SK-N-SH treated with all-trans-retinoic acid at 6 μM for 48 hours (cell line): ENCODE data around the gene ARHGAP18.
A peak's percentile ranks its signal among the peaks of the same experiment; 100 is the strongest.

ENCODE experiments used
- ATAC-seq: fragments of 200-7000 bp; cut with Tn5 transposase; 3 replicates; pipeline ENCODE4 v1.9.1; 2020; ENCODE audit warnings: mild to moderate bottlenecking, moderate library complexity
- ARNTL ChIP-seq: fragments of 450-650 bp; formaldehyde crosslinking; IDR thresholded peaks from 2 replicates; pipeline ENCODE4 v1.5.0; 2020; ENCODE audit warnings: low read depth, mild to moderate bottlenecking, moderate library complexity, borderline replicate concordance
- BACH2 ChIP-seq: fragments of 250-450 bp; sonication (Bioruptor Pico); IDR thresholded peaks from 2 replicates; pipeline ENCODE4 v1.9.0; 2021; ENCODE audit warnings: mild to moderate bottlenecking, borderline replicate concordance
- CSDC2 ChIP-seq: fragments of 250-450 bp; sonication (Bioruptor Pico); IDR thresholded peaks from 2 replicates; pipeline ENCODE4 v1.5.0; 2020; ENCODE audit warnings: mild to moderate bottlenecking, moderate library complexity
- GLIS3 ChIP-seq: fragments of 250-450 bp; sonication (Bioruptor Pico); IDR thresholded peaks from 2 replicates; pipeline ENCODE4 v1.5.0; 2020; ENCODE audit warnings: mild to moderate bottlenecking, moderate library complexity
- ISL1 ChIP-seq: fragments of 250-450 bp; sonication (Bioruptor Pico); IDR thresholded peaks from 2 replicates; pipeline ENCODE4 v2.1.2; 2022; ENCODE audit warnings: mild to moderate bottlenecking, moderate library complexity
- PPARA ChIP-seq: fragments of 250-450 bp; sonication (Bioruptor Pico); IDR thresholded peaks from 2 replicates; pipeline ENCODE4 v1.5.0; 2020; ENCODE audit warnings: mild to moderate bottlenecking, borderline replicate concordance
- RARB ChIP-seq: fragments of 250-450 bp; sonication (Bioruptor Pico); IDR thresholded peaks from 2 replicates; pipeline ENCODE4 v1.8.0; 2021; ENCODE audit warnings: mild to moderate bottlenecking, moderate library complexity
- SNAI2 ChIP-seq: fragments of 250-450 bp; sonication (Bioruptor Pico); IDR thresholded peaks from 2 replicates; pipeline ENCODE4 v1.5.0; 2020; ENCODE audit warnings: mild to moderate bottlenecking, moderate library complexity
- TCF4 ChIP-seq: fragments of 250-450 bp; sonication (Bioruptor Pico); IDR thresholded peaks from 2 replicates; pipeline ENCODE4 v1.8.0; 2021; ENCODE audit warnings: mild to moderate bottlenecking, moderate library complexity, borderline replicate concordance
- TOX ChIP-seq: fragments of 250-450 bp; sonication (Bioruptor Pico); IDR thresholded peaks from 2 replicates; pipeline ENCODE4 v1.8.0; 2021; ENCODE audit warnings: mild to moderate bottlenecking, moderate library complexity, borderline replicate concordance
- ZC3H10 ChIP-seq: fragments of 250-450 bp; sonication (Bioruptor Pico); IDR thresholded peaks from 2 replicates; pipeline ENCODE4 v1.5.1; 2021; ENCODE audit warnings: mild to moderate bottlenecking, moderate library complexity
- ZFP3 ChIP-seq: fragments of 250-450 bp; sonication (Bioruptor Pico); IDR thresholded peaks from 2 replicates; pipeline ENCODE4 v1.5.0; 2020; ENCODE audit warnings: mild to moderate bottlenecking, moderate library complexity
- ZFP30 ChIP-seq: fragments of 450-650 bp; formaldehyde crosslinking; IDR thresholded peaks from 2 replicates; pipeline ENCODE4 v1.5.0; 2022; ENCODE audit warnings: mild to moderate bottlenecking, moderate library complexity
- ZNF565 ChIP-seq: fragments of 450-650 bp; formaldehyde crosslinking; conservative IDR thresholded peaks from 2 replicates; pipeline ENCODE4 v1.5.0; 2020; ENCODE audit warnings: low read depth, mild to moderate bottlenecking, moderate library complexity
- ZNF70 ChIP-seq: fragments of 450-650 bp; formaldehyde crosslinking; IDR thresholded peaks from 2 replicates; pipeline ENCODE4 v1.5.0; 2020; ENCODE audit warnings: mild to moderate bottlenecking, moderate library complexity
- ZNF8 ChIP-seq: fragments of 450-650 bp; formaldehyde crosslinking; IDR thresholded peaks from 2 replicates; pipeline ENCODE4 v1.5.0; 2020; ENCODE audit warnings: mild to moderate bottlenecking, moderate library complexity
- TF ChIP-seq, protein P1 (sequence below): fragments of 250-450 bp; sonication (Bioruptor Pico); IDR thresholded peaks from 2 replicates; pipeline ENCODE4 v1.5.0; 2020; ENCODE audit warnings: mild to moderate bottlenecking, moderate library complexity
- TF ChIP-seq, protein P2 (sequence below): fragments of 250-450 bp; sonication (Bioruptor Pico); IDR thresholded peaks from 2 replicates; pipeline ENCODE4 v1.8.0; 2021; ENCODE audit warnings: low read depth, mild to moderate bottlenecking, moderate library complexity, borderline replicate concordance
- TF ChIP-seq, protein P3 (sequence below): fragments of 250-450 bp; sonication (Bioruptor Pico); IDR thresholded peaks from 2 replicates; pipeline ENCODE4 v1.5.1; 2021; ENCODE audit warnings: mild to moderate bottlenecking, moderate library complexity
- TF ChIP-seq, protein P4 (sequence below): fragments of 250-450 bp; sonication (Bioruptor Pico); IDR thresholded peaks from 2 replicates; pipeline ENCODE4 v1.8.0; 2020; ENCODE audit warnings: mild to moderate bottlenecking, moderate library complexity, borderline replicate concordance
- TF ChIP-seq, protein P5 (sequence below): fragments of 250-450 bp; sonication (Bioruptor Pico); IDR thresholded peaks from 2 replicates; pipeline ENCODE4 v1.5.1; 2020; ENCODE audit warnings: low read depth, mild to moderate bottlenecking, moderate library complexity

Gene ARHGAP18

DNA sequence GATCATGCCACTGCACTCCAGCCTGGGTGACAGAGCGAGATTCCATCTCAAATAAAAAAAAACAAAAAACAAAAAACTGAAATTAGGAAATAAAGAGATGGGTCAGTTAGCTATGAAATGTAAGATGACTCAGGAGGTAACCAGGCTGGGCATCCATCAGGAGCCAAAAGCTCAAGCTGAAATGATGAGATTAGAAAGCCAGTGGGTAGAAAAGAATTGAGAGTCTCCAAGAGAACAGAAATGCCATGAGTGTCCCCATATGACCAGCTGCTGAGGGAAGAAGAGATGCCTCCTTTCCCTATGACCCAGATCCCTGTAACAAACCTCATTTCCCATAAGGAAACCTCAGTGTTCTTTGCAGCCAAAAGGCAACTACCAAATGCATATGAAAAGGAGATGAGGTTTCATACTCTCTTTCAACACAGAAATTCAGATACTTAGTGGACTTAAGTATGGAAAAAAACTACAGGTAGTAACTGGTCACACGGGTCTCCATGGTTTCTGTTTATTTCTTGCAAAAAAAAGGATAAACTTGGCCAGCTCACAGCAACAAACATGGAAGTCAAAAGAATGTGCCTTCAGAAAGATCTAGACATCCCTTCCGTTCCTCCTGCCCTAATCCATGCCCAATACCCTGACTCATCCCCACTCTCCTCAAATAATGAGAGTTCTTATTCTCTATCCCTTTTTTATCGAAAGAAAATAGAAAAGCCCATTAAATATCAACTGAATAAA lies 8.1 kb downstream of the ARHGAP18 start:
- ATAC-seq: peak; percentile 72
- TF ChIP-seq, protein P1, sequence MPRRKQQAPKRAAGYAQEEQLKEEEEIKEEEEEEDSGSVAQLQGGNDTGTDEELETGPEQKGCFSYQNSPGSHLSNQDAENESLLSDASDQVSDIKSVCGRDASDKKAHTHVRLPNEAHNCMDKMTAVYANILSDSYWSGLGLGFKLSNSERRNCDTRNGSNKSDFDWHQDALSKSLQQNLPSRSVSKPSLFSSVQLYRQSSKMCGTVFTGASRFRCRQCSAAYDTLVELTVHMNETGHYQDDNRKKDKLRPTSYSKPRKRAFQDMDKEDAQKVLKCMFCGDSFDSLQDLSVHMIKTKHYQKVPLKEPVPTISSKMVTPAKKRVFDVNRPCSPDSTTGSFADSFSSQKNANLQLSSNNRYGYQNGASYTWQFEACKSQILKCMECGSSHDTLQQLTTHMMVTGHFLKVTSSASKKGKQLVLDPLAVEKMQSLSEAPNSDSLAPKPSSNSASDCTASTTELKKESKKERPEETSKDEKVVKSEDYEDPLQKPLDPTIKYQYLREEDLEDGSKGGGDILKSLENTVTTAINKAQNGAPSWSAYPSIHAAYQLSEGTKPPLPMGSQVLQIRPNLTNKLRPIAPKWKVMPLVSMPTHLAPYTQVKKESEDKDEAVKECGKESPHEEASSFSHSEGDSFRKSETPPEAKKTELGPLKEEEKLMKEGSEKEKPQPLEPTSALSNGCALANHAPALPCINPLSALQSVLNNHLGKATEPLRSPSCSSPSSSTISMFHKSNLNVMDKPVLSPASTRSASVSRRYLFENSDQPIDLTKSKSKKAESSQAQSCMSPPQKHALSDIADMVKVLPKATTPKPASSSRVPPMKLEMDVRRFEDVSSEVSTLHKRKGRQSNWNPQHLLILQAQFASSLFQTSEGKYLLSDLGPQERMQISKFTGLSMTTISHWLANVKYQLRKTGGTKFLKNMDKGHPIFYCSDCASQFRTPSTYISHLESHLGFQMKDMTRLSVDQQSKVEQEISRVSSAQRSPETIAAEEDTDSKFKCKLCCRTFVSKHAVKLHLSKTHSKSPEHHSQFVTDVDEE: no peak
- TF ChIP-seq ZNF70: no peak
- TF ChIP-seq, protein P2, sequence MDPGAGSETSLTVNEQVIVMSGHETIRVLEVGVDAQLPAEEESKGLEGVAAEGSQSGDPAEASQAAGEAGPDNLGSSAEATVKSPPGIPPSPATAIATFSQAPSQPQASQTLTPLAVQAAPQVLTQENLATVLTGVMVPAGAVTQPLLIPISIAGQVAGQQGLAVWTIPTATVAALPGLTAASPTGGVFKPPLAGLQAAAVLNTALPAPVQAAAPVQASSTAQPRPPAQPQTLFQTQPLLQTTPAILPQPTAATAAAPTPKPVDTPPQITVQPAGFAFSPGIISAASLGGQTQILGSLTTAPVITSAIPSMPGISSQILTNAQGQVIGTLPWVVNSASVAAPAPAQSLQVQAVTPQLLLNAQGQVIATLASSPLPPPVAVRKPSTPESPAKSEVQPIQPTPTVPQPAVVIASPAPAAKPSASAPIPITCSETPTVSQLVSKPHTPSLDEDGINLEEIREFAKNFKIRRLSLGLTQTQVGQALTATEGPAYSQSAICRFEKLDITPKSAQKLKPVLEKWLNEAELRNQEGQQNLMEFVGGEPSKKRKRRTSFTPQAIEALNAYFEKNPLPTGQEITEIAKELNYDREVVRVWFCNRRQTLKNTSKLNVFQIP (CRISPR knock-in tag): no peak
- TF ChIP-seq TCF4 (CRISPR knock-in tag): no peak
- no peak for TF ChIP-seq GLIS3 (CRISPR knock-in tag)

DNA sequence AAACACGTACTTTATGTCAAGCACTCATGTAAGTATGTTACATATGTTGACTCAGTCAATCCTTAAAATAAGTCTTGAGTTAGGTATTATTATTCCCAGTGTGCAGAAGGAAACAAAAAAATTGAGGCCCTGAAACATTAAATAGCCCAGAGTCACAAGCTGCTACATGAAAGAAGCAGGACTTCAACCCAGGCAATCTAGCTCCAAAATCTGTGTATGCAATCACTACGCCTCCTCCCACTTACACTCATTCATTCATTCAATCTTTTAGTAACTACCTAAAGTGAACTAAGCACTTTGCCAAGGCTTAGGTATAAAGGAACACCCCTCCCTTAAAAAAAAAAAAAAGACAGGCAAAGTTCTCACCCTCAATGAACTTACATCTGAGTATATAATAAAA lies 9.3 kb downstream of the ARHGAP18 start:
- TF ChIP-seq, protein P3, sequence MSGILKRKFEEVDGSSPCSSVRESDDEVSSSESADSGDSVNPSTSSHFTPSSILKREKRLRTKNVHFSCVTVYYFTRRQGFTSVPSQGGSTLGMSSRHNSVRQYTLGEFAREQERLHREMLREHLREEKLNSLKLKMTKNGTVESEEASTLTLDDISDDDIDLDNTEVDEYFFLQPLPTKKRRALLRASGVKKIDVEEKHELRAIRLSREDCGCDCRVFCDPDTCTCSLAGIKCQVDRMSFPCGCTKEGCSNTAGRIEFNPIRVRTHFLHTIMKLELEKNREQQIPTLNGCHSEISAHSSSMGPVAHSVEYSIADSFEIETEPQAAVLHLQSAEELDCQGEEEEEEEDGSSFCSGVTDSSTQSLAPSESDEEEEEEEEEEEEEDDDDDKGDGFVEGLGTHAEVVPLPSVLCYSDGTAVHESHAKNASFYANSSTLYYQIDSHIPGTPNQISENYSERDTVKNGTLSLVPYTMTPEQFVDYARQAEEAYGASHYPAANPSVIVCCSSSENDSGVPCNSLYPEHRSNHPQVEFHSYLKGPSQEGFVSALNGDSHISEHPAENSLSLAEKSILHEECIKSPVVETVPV: no peak
- no peak for TF ChIP-seq ISL1
- TF ChIP-seq BACH2 (CRISPR knock-in tag): no peak
- no peak for TF ChIP-seq TCF4 (CRISPR knock-in tag)
- TF ChIP-seq CSDC2 (CRISPR knock-in tag): no peak
- no peak for TF ChIP-seq TOX (CRISPR knock-in tag)
- TF ChIP-seq, protein P2 (CRISPR knock-in tag): no peak
- no peak for TF ChIP-seq ZC3H10 (CRISPR knock-in tag)
- no peak for TF ChIP-seq ZFP30 (CRISPR knock-in tag)
- no peak for TF ChIP-seq GLIS3 (CRISPR knock-in tag)
- no peak for TF ChIP-seq ZFP3 (CRISPR knock-in tag)
- TF ChIP-seq RARB (CRISPR knock-in tag): no peak
- no peak for TF ChIP-seq SNAI2 (CRISPR knock-in tag)
- TF ChIP-seq ZNF565: no peak
- TF ChIP-seq, protein P1: no peak
- no peak for TF ChIP-seq PPARA (CRISPR knock-in tag)
- TF ChIP-seq ZNF8 (CRISPR knock-in tag): no peak
- TF ChIP-seq ARNTL (CRISPR knock-in tag): no peak
- TF ChIP-seq, protein P4, sequence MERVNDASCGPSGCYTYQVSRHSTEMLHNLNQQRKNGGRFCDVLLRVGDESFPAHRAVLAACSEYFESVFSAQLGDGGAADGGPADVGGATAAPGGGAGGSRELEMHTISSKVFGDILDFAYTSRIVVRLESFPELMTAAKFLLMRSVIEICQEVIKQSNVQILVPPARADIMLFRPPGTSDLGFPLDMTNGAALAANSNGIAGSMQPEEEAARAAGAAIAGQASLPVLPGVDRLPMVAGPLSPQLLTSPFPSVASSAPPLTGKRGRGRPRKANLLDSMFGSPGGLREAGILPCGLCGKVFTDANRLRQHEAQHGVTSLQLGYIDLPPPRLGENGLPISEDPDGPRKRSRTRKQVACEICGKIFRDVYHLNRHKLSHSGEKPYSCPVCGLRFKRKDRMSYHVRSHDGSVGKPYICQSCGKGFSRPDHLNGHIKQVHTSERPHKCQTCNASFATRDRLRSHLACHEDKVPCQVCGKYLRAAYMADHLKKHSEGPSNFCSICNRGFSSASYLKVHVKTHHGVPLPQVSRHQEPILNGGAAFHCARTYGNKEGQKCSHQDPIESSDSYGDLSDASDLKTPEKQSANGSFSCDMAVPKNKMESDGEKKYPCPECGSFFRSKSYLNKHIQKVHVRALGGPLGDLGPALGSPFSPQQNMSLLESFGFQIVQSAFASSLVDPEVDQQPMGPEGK: no peak
- TF ChIP-seq, protein P5, sequence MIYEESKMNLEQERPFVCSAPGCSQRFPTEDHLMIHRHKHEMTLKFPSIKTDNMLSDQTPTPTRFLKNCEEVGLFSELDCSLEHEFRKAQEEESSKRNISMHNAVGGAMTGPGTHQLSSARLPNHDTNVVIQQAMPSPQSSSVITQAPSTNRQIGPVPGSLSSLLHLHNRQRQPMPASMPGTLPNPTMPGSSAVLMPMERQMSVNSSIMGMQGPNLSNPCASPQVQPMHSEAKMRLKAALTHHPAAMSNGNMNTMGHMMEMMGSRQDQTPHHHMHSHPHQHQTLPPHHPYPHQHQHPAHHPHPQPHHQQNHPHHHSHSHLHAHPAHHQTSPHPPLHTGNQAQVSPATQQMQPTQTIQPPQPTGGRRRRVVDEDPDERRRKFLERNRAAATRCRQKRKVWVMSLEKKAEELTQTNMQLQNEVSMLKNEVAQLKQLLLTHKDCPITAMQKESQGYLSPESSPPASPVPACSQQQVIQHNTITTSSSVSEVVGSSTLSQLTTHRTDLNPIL: no peak
- no peak for ATAC-seq
